D721Med (cell line): ENCODE measurements around the gene ZNF511.

Experiments
- DNase-seq: peaks from one replicate; pipeline ENCODE4 v3.0.0; 2011; ENCODE audit warnings: low spot score; ENCODE audit not compliant: insufficient read length
- FAIRE-seq: peaks from 2 replicates; lab custom pipeline; 2011; peaks lifted over from hg19 to GRCh38; lab: Jason Lieb, UNC
- CTCF ChIP-seq: IDR thresholded peaks from 2 replicates; pipeline ENCODE4 v1.5.1; 2012; ENCODE audit warnings: mild to moderate bottlenecking, control low read depth; ENCODE audit not compliant: insufficient read depth; ENCODE audit errors: missing control alignments

Gene ZNF511

GRCh38 chr10:133310789-133311188 lies 2.1 kb downstream of the ZNF511 start:
- no peak for TF ChIP-seq CTCF
- DNase-seq (no peak), FAIRE-seq (no peak)

DNA sequence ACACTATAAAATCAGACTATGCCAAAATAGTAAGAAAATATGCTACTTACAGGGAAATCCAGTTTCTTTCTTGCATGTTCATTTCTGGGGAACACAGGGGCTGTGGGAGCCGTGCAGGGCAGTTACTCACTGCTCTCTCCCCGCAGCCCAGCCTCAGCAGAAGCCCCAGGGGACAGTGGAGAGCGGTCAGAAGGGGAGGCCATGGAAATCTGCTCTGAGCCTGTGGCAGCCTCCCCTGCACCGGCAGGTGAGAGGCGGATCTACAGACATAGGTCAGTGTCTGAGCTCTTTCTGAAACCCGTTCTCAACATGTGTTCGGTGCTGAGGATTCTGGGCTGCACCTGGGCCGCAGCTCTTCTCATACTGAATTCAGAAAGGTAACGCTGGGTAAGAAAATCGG lies 2.9 kb downstream of the ZNF511 start:
- DNase-seq: no peak
- no peak for FAIRE-seq
- TF ChIP-seq CTCF: no peak

- no peak for FAIRE-seq
- DNase-seq: no peak
- TF ChIP-seq CTCF: no peak
Measured at GRCh38 chr10:133312016-133312768, 3.5 kb downstream of the ZNF511 start.

- no peak for TF ChIP-seq CTCF
- DNase-seq: no peak
- FAIRE-seq: no peak
Measured at GRCh38 chr10:133312769-133313145, 4.0 kb downstream of the ZNF511 start.

- TF ChIP-seq CTCF: no peak
- DNase-seq (no peak), FAIRE-seq (no peak)
Measured at GRCh38 chr10:133313192-133313591, 4.5 kb downstream of the ZNF511 start.

DNA sequence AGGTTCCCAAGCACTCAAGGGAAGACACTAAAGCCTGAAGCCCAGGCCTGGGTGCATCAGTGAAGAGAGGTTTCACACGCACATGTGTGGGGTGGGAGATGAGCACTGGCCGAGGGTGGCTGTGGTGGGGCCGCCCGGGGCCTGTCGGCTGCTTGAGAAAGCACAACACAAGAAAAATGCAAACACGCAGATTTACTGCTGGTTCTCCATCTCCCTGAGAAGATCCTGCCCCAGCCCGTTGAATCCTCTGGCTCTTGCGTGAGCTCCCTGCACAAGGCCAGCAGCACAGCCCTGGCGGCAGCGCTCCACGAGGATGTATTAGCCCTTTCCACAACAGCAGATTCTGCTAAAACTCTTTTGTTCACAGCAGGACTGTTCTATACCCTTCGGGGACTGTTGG lies 6.2 kb downstream of the ZNF511 start:
- no peak for TF ChIP-seq CTCF
- FAIRE-seq (no peak), DNase-seq (no peak)

GRCh38 chr10:133315847-133316246 lies 7.1 kb downstream of the ZNF511 start:
- no peak for FAIRE-seq
- no peak for DNase-seq
- TF ChIP-seq CTCF: no peak
